GM21737 (cell line): ENCODE results near the gene S100A4.
"Not testable (repeated sequence)": the region's sequence is repeated elsewhere in the genome, so short reads cannot be mapped to it uniquely, and the experiment has no call there.

Experiments
- ATAC-seq: cut with Tn5 transposase; IDR thresholded peaks from one replicate; pipeline ENCODE4 v1.9.1; 2021; ENCODE audit warnings: mild to moderate bottlenecking, moderate library complexity; ENCODE audit not compliant: unreplicated experiment

S100A4 gene

DNA sequence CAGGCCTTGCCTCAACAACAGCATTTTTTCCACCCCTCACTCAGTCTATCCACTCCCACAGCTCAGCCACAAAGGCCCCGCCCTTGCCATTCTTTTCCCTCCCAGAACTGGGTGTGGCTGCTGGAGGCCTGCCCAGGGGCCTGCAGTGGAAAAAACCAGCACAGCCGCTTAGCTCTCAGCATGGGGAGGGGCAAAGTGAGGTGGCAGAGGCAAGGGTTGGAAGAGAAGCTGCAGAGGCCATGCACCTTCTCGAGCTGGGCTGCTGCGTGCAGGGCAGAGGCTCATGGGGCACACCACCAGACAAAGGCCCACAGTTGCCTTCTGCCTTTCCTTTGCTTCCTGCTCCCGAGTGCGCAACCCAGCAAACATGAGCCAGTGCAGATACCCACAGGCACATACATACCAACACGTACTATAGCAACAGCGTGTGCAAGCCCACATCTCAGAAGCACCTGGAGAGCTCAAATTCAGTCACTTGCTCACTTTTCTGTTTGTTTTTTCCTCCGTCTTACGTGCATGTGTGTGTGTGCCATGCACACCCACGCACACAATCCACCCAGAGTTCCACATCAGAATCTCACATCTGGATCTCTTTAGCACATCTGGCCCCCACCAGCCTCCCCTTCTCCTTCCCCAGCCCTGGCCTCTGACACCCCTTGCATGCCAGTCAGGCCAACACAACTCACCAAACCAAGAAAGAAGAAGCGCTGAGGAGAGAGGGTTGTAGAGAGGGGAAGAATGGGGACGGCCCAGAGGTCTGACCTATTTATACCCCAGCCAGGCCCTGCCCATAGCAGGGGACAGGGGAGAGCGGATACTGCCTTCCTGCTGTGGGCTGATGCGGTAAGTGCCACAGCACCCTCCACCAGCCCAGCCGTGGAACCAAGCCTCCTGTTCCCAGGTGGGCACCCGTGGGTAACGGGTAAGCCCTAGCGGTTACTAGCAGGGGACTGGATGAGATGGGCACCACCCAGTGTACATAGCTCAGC lies at the start of gene S100A4:
S100A4 (minus strand) TSS at position 740 of the 989 bp plus-strand sequence. CDS start 1,012 bp downstream, outside the sequence.
- no peak for ATAC-seq

DNA sequence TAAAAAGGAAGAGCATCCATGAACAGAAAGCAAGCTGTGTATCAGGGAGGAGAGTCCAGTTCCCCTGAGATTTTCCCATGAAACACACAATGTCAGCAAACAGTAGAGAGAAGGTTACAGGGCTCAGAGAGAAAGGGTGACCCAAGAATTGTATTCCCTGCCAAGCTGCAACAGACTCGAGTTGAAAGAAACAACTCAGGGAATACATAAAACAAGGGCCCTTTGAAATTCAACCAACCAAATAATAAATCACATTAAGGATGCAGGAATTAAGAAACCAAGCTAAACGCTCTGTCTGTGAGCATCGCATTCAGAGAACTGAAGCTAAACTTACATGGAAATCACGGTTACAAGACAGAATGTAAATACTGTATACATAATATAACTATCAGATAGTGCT lies 47.1 kb upstream of the S100A4 start:
- ATAC-seq, result no peak

DNA sequence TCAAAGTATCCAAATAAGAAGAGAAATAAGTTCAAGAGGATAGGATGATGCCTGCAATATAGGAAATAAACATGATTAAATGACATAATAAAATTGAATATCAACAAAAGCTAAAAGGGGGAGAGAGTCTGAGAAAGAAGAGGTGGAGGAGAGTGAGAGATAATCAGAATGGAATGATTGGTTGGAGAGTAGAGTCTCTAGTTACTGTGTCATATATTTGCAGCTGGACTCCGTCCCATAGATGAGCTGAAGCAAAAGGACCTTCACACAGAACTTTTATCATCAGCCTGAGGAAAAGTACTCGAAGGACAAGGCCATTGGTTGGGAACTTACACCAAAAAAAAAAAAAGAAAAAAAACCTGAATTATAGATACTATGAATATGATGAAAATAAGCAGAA lies 42.9 kb upstream of the S100A4 start:
- no peak for ATAC-seq

DNA sequence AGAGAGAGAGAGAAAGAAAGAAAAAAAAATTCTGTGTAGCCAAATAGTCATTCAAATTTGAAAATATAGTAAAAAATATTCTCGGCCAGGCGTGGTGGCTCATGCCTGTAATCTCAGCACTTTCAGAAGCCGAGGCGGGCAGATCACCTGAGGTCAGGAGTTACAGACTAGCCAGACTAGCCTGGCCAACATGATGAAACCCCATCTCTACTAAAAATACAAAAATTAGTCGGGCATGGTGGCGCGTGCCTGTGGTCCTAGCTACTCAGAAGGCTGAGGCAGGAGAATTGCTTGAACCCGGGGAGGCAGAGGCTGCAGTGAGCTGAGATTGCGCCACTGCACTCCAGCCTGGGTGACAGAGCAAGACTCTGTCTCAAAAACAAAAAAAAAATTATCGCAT lies 42.4 kb upstream of the S100A4 start:
- ATAC-seq, result not testable (repeated sequence)

DNA sequence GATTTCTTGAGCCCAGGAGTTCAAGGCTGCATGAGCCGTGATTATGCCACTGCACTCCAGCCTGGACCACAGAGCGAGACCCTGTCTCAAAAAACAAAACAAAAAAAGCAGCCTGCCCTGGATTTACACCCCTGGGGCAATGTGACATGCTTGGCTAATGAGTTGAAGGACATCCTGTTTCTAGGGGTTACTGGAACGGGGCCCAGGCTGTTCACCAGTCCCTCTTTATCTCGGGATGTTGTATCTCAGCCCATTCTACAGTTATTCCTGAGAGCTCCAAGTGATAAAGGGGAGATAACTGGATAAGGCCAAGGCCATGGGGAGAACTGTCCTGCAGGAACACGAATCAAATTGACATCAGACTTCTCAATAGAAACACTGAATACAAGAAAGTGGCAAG lies 41.7 kb upstream of the S100A4 start:
- no peak for ATAC-seq

DNA sequence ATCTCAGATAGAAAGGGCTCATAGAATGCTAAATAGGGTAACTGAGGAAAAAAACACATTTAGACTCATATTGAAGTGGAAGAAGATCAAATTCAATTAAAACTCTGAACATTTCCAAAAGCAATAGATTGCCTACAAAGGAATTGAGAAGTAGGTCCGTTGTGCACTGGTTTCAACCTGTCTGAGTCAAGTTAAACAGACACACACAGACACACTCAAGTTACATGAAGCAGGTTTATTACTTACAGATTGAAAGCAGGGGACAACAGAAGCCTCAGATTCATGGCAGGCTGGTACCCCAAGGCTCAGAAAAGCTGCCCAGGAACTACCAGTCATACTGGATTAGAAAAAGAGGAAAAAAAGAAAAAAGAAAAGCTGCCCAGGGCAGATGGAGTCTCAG lies 40.7 kb upstream of the S100A4 start:
- ATAC-seq, result no peak

DNA sequence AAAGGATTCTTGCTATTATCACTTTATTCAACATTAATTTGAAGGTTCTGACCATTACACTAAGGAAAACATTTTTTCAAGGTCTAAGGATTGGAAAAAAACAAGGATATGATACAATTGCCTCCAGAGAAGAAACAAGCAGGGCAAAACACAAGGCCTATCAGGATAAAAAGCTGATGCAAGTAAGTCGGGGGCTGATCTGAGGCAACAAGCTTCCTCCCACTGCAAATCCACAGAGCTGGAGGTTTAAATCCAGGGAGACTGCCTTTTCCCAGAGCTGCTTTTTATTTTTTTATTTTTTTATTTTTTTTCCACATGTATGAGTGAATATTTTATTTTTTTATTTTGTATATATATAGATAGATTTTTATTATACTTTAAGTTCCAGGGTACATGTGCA lies 39.4 kb upstream of the S100A4 start:
- ATAC-seq, result no peak

DNA sequence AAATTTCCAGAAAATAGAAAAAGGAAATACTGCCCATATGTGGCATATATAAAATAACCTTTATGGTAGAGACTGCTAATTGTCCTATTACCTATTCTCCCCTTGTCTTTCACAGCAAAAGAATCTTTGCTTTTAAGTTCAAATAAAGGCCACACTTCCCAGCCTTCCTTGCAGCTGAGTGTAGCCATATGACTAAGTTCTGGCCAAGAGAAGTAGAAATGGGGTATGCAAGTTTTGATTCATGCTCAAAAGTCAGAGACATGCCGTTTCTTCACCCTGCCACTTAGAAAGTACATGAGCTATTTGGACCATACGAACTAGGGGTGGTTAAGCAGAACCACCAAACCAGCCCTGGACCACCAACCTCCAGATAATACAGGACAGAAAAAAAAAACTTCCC lies 38.4 kb upstream of the S100A4 start:
- no peak for ATAC-seq

DNA sequence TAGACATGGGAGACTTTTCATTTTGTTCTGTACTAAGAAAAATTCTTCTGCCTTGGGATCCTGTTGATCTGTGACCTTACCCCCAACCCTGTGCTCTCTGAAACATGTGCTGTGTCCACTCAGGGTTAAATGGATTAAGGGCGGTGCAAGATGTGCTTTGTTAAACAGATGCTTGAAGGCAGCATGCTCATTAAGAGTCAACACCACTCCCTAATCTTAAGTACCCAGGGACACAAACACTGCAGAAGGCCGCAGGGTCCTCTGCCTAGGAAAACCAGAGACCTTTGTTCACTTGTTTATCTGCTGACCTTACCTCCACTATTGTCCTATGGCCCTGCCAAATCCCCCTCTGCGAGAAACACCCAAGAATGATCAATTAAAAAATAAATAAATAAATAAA lies 37.9 kb upstream of the S100A4 start:
- ATAC-seq, result not testable (repeated sequence)

DNA sequence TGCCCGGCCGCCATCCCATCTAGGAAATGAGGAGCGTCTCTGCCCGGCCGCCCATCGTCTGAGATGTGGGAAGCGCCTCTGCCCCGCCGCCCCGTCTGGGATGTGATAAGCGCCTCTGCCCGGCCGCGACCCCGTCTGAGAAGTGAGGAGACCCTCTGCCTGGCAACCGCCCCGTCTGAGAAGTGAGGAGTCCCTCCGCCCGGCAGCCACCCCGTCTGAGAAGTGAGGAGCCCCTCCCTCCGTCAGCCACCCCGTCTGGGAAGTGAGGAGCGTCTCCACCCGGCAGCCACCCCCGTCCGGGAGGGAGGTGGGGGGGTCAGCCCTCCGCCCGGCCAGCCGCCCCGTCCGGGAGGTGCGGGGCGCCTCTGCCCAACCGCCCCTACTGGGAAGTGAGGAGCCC lies 37.2 kb upstream of the S100A4 start:
- ATAC-seq, result not testable (repeated sequence)

DNA sequence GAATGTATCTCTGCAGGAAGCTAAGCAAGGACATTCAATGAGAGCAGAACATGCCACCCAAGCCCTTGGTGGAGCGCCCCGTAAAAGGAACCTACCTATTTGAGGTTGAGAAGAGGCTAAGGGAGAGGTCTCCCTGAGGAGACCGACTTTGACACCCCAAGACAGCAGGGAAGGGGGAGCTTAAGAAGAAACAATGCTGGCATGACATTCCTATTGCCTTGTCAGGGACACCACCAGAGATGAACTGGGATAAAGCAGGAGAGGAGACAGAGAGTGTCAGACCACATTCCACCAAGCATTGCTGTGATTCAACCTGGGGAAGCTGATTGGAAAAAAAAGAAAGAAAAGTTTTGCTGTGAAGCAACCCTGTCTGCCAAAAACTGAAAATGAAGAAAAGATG lies 33.3 kb upstream of the S100A4 start:
- no peak for ATAC-seq

DNA sequence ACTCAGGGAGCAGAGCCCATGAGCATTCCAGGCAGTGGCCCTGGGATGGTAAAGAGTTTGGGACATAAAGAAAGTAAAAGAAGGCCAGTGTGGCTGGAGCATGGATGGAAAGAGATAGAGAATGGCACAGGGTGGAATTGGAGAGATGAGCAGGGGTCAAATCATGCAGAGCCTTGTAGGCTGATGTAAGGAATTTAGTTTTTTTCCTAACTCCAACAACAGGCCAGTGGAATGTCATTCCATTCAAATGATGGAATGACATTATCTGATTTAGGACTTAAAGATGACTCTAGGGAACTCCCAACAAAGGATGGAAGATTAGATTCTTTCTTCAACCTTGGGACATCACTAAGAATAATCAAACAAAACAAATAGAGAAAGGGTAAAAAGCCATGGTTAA lies 32.9 kb upstream of the S100A4 start:
- ATAC-seq, result no peak

DNA sequence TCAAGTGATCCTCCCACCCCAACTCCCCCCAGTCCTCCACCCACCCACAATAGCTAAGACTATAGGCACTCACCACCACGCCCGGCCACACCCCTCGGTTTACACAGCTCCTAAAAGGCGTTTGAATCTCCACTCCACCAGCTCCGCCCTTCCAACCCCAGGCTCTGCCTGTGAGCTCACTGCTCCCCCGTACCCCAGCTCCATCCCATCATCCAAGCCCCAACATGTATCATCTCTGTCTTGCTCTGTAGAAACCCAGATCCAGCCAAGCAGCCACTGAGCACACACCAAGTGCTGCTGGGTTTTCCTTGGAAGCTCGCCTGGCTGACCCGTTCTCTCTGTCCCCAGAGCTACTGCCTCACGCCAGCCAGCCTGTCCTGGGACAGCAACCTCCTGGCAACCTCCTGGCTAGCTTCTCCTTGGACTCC lies 32.0 kb upstream of the S100A4 start:
- no peak for ATAC-seq

DNA sequence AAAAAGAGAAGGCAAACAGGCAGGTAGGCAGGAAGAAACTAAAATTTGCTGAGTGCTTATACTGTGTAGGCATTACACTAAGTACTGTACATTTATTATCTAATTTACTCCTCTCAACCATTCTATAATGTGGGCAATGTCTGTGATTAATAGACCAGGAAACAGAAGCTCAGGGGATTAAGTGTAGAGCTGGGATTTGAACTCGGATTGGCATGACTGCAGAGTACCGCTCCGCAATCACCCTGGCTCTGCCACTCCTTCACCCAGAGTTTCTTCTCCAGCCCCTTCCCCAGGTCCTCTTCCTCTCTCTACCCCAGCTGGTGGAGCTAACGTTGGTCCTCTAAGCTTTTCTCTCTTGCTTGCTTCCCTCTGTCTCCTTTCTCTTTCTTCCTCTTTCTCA lies 31.5 kb upstream of the S100A4 start:
- ATAC-seq, result no peak

DNA sequence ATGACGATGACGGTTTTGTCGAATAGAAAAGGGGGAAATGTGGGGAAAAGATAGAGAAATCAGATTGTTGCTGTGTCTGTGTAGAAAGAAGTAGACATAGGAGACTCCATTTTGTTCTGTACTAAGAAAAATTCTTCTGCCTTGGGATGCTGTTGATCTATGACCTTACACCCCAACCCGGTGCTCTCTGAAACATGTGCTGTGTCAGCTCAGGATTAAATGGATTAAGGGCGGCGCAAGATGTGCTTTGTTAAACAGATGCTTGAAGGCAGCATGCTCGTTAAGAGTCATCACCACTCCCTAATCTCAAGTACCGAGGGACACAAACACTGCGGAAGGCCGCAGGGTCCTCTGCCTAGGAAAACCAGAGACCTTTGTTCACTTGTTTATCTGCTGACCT lies 29.9 kb upstream of the S100A4 start:
- not testable (repeated sequence) for ATAC-seq

DNA sequence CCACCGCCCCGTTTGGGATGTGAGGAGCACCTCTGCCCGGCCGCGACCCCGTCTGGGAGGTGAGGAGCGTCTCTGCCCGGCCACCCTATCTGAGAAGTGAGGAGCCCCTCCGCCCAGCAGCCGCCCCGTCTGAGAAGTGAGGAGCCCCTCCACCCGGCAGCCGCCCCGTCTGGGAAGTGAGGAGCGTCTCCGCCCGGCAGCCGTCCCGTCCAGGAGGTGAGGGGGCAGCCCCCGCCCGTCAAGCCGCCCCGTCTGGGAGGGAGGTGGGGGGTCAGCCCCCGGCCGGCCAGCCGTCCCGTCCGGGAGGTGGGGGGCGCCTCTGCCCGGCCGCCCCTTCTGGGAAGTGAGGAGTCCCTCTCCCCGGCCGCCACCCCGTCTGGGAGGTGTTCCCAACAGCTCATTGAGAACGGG lies 29.5 kb upstream of the S100A4 start:
- not testable (repeated sequence) for ATAC-seq

DNA sequence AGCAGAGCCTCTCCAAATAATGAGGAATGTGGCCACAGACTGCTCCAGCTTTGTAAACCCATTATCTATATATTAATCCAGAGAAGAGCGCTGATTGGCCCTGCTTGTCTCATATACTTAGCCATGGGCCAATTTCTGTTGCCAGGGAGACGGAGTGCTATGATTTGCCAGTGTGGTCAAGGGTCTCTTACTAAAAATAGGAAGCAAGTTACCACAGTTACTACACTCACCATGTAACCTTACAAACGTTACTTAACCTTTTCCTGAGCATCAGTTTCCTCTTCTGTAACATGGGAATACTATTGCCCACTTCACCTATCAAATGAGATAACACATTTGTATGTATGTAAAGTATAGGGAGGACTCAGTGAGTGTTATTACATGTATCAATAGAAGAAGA lies 27.7 kb upstream of the S100A4 start:
- no peak for ATAC-seq

DNA sequence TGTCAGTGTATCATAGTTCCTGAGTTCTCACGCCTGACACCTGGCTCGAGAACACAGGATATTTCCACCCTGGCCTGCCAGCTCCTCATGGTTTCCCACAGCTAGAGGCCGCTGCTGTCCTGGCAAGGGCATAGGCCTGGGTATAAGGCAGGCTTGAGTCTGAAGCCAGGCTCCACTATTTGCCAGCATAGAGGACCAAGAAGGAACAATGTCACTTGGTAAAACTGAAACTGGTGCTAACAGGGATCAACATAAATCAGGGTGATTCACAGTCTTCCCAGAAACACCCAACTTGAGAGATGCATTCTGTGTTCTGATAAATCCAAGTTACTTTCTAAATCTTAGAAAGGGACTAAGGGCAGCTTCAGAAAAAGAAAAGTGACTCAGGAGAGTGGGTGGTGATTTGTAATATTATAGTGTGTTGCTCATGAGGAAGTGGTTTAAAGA lies 27.0 kb upstream of the S100A4 start:
- ATAC-seq, result no peak

DNA sequence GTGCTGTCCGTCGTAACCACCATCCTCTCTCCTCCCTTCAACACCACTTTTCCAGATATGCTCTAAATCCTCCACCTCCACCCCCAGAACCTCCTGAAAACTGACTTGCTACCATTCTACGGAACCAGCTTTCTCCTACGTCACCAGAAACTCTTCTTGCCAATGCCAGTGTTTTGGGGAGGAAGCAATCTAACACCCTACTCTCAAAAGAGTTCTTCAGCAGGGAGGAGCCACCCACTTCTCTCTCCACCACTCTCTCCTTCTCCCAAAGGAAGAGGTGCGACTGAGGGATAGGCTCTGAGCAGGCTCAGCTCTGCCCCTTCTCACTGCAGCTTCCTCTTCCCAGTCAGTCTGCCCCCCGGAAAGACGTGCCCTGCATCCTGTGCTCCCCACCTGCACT lies 26.1 kb upstream of the S100A4 start:
- ATAC-seq, result no peak

DNA sequence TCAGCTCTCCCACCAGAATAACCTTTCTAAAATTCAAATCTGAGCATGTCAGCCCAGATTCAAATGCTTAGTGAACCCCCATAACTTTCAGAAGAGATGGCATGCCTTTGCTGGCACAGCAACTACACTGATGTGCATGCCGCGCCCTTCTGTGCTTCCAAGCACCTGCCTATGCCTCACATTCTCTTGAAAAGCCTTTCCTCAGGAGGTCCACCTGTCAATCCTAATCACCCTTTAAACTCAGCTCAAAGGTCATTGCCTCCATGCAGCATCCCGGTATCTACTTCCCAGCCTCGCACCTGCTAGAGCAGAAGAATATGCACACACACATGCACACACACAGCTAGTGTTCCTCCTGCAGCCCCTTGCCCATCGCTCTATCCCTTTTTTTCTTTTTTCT lies 25.3 kb upstream of the S100A4 start:
- ATAC-seq, result no peak

DNA sequence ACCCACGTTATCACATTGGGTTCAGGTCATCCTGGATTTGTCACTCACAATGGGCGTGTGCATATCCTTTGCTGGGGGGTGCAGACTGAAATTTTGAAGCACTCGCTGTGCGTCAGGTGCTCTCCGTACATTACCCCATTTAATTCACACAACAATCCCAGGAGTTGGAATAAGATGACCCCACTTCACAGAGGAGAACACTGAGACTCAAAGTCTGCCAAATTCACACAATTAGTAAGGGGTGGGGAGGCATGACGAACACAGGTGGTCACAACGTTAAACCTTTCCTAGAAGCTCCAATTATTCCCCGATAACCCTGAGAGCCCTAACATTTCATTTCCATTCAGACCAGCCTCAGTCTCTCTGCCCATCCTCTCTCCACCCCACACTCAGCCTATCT lies 23.9 kb upstream of the S100A4 start:
- no peak for ATAC-seq

DNA sequence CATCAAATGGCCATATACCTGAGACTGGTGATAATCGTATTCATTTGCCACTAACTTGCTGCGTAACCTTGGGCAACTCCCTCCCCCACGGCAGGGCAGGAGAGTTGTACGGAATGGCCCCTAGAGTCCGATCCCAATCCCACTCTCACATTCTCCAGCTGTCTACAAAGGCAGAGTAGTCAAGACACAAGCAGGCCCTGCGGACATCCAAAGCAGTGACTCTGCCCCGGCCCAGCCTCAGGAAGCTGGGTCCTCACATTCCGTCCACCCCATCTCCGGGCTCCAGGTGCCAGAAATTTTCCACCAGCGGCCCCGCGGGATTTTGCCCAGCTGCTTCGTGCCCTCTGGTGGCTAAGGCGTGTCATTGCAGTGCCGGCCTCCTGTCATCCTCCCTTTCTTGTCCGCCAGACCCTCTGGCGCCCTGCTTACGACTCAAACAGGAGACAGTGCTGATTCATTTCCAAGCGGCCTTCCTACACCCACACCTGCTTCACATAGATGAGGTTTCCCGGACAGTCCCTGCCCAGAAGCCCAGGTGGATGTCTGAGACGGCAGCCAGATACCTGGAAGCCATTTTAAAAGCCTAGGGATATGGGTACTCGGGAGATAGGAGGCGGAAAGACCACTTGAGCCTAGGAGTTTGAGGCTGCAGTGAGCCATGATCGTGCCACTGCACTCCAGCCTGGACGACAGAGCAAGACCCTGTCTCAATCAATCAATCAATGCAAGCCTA lies 22.9 kb upstream of the S100A4 start:
- ATAC-seq, result no peak
